COR-L47 (cell line): ENCODE data around the gene MUC5AC.

Experiments
- DNase-seq: peaks from one replicate; lab custom pipeline; 2025; lab: John Stamatoyannopoulos, UW

Gene MUC5AC

GRCh38 chr11:1225386-1226225 is 67.9 kb downstream of the MUC5AC start:
- no peak for DNase-seq

- DNase-seq, result no peak
Measured at GRCh38 chr11:1226226-1226985, 68.7 kb downstream of the MUC5AC start.

- no peak for DNase-seq
Measured at GRCh38 chr11:1226986-1227550, 69.3 kb downstream of the MUC5AC start.

GRCh38 chr11:1227551-1228100 is 69.9 kb downstream of the MUC5AC start:
- no peak for DNase-seq

- no peak for DNase-seq
Measured at GRCh38 chr11:1228101-1228821, 70.5 kb downstream of the MUC5AC start.

GRCh38 chr11:1228921-1229451 is 71.2 kb downstream of the MUC5AC start:
- DNase-seq, result no peak

- no peak for DNase-seq
Measured at GRCh38 chr11:1229471-1230120, 71.8 kb downstream of the MUC5AC start.

- DNase-seq, result no peak
Measured at GRCh38 chr11:1230121-1230455, 72.3 kb downstream of the MUC5AC start.

- DNase-seq, result no peak
Measured at GRCh38 chr11:1230456-1231395, 73.0 kb downstream of the MUC5AC start.

GRCh38 chr11:1231396-1232020 is 73.8 kb downstream of the MUC5AC start:
- peak; percentile 58 for DNase-seq

- DNase-seq, result no peak
Measured at GRCh38 chr11:1232021-1232882, 74.5 kb downstream of the MUC5AC start.

GRCh38 chr11:1232883-1233321 is 75.1 kb downstream of the MUC5AC start:
- DNase-seq, result peak; percentile 57

- peak; percentile 57 for DNase-seq
Measured at GRCh38 chr11:1233351-1234053, 75.7 kb downstream of the MUC5AC start.

- no peak for DNase-seq
Measured at GRCh38 chr11:1234054-1234720, 76.4 kb downstream of the MUC5AC start.

- no peak for DNase-seq
Measured at GRCh38 chr11:1234771-1235305, 77.1 kb downstream of the MUC5AC start.

GRCh38 chr11:1235306-1235900 is 77.7 kb downstream of the MUC5AC start:
- DNase-seq, result no peak

GRCh38 chr11:1235901-1236315 is 78.2 kb downstream of the MUC5AC start:
- no peak for DNase-seq
